Transverse colon (tissue), 4 donors: ENCODE results near the gene BTBD2. TPM values are rescaled to one million over a fixed set of nuclear protein-coding genes. Genes with fewer than 3 reads are reported as not detected.

Source experiments
- DNase-seq: peaks from one replicate; pipeline ENCODE4 v3.0.0-alpha.2; 2019
- H3K27ac ChIP-seq, 4 donors: fragments of 200-600 bp; sonication (generic); 2 replicates each; pipeline ENCODE4 v1.5.1; 2016 to 2018; ENCODE audit warnings: inconsistent platforms in 4 of 4
- H3K27me3 ChIP-seq: fragments of 200-600 bp; sonication (generic); 2 replicates; pipeline ENCODE4 v1.5.1; 2017; ENCODE audit warnings: inconsistent platforms
- H3K36me3 ChIP-seq, 4 donors: fragments of 200-600 bp; sonication (generic); 2 replicates each; pipeline ENCODE4 v1.5.1; 2017 to 2019; ENCODE audit warnings: inconsistent platforms in 4 of 4
- H3K4me1 ChIP-seq, 4 donors: fragments of 200-600 bp; sonication (generic); 2 replicates each; pipeline ENCODE4 v1.5.1; 2017 to 2020; ENCODE audit warnings: inconsistent platforms in 4 of 4
- H3K4me3 ChIP-seq, 4 donors: fragments of 200-600 bp; sonication (generic); 1 replicate in 1 of 4; 2 replicates in 3 of 4; pipeline versions ENCODE4 v1.5.1 to v1.6.1; 2017 to 2019; ENCODE audit warnings: inconsistent platforms in 4 of 4
- H3K9me3 ChIP-seq, 2 donors: fragments of 200-600 bp; sonication (generic); 2 replicates each; pipeline ENCODE4 v1.5.1; 2017 to 2019; ENCODE audit warnings: inconsistent platforms in 2 of 2
- EP300 ChIP-seq: sonication (generic); formaldehyde crosslinking; IDR thresholded peaks from one replicate; pipeline ENCODE4 v1.6.1; 2017; ENCODE audit warnings: antibody characterized with exemption, low read depth
- POLR2A ChIP-seq: fragments of 450-650 bp; IDR thresholded peaks from one replicate; pipeline ENCODE4 v1.6.1; 2016; ENCODE audit warnings: antibody characterized with exemption, mild to moderate bottlenecking, moderate library complexity
- POLR2AphosphoS5 ChIP-seq, 3 donors: sonication (generic); formaldehyde crosslinking; IDR thresholded peaks; one replicate each; pipeline ENCODE4 v1.6.1; 2016; ENCODE audit warnings: antibody characterized with exemption in 3 of 3
- WGBS, 2 donors: methylation state at CpG; one replicate each; pipeline ENCODE4 v1.1.5; 2018; ENCODE audit warnings: low coverage in 1 of 2; 5-methylcytosine and 5-hydroxymethylcytosine counted together
- in situ Hi-C, 4 donors: fragments of 200-750 bp; cut with MboI; loops; one replicate each; pipeline versions ENCODE4 v1.15.0 to v1.15.1; 2017; ENCODE audit warnings: low sequenced_read_pairs in 3 of 4, low pct_ligation_motif_present in 1 of 4, low pct_unique_long_range_greater_than_20kb in 1 of 4
- intact Hi-C: fragments of 100-400 bp; cut with DNase I; formaldehyde crosslinking; loops from one replicate; pipeline ENCODE4 v1.15.1; 2023; ENCODE audit warnings: low total_unique reads
- total RNA-seq, 4 donors: library from RNA; depleted of rRNA; stranded (reverse); fragments of >200 nt; gene quantifications; one replicate each; pipeline ENCODE4 v1.1.0, GENCODE V29; 2016
- TF ChIP-seq, protein P1 (sequence below), 5 experiments: fragments of 200-600 bp in 3 of 5; fragments of 450-650 bp in 2 of 5; sonication (generic) in 3 of 5; IDR thresholded peaks; 1 replicate in 2 of 5; 2 replicates in 3 of 5; pipeline ENCODE4 v1.5.1; 2016 to 2017; ENCODE audit warnings: antibody characterized with exemption in 5 of 5, inconsistent platforms in 3 of 5, mild to moderate bottlenecking in 2 of 5, moderate library complexity in 1 of 5

BTBD2 gene
- total RNA-seq, 4 donors from 2014 or later, result 66.7 to 88.6 (median 84.4) TPM

DNA sequence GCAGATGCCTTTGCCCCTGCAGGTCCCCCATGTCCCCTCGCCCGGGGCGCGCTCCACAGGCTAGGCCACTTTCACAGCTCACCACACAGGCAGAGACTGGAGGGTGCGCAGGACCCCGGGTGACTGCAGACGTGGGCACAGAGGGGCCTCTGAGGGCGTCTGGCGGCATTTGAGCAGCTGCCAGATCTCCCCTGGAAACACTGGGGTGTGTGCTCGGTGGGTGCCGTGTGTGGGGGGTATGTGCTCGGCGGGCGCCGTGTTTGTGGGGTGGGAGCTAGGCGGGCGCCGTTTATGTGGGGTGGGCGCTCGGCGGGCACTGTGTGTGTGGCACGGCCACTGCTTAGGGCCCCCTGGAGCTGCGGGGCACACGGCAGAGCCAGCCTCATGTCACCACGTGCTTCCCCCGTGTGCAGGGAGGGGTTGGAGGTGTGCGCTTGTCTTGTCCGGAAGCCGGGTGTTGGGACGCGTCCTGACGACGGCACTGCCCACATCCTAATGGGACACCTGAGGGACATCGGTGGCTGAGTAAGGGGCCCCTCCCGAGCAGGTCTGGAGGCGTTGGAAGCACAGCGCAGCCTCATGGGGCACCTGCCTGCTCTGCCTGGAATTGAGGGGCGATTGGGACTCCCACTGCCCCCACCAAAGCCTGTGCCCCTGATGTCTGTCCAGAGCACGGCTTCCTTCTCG is 57.8 kb downstream of the BTBD2 start:
- H3K36me3 ChIP-seq, result no peaks in the 10 kb centered on the region
- TF ChIP-seq EP300, result no peak
- TF ChIP-seq POLR2A, result no peak
- TF ChIP-seq, protein P1, sequence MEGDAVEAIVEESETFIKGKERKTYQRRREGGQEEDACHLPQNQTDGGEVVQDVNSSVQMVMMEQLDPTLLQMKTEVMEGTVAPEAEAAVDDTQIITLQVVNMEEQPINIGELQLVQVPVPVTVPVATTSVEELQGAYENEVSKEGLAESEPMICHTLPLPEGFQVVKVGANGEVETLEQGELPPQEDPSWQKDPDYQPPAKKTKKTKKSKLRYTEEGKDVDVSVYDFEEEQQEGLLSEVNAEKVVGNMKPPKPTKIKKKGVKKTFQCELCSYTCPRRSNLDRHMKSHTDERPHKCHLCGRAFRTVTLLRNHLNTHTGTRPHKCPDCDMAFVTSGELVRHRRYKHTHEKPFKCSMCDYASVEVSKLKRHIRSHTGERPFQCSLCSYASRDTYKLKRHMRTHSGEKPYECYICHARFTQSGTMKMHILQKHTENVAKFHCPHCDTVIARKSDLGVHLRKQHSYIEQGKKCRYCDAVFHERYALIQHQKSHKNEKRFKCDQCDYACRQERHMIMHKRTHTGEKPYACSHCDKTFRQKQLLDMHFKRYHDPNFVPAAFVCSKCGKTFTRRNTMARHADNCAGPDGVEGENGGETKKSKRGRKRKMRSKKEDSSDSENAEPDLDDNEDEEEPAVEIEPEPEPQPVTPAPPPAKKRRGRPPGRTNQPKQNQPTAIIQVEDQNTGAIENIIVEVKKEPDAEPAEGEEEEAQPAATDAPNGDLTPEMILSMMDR (IDR thresholded peaks at IDR 0.05), result no peak
- no peak for TF ChIP-seq POLR2AphosphoS5 (IDR thresholded peaks at IDR 0.05)
- no peak overlapping the region for H3K4me3 ChIP-seq
- H3K9me3 ChIP-seq, result no peaks in the 10 kb centered on the region
- DNase-seq, result no peak
- H3K27ac ChIP-seq, result peak overlapping the region in 2 of 4 donors; percentile 18 to 57
- no peaks in the 10 kb centered on the region for H3K27me3 ChIP-seq
- in situ Hi-C loops (no loop called here), intact Hi-C loops (no loop called here)
- 80% methylated on average over 27 of the region's 40 CpGs; no CpG with 5 or more reads in 1 of the 2 donors for WGBS, 2 donors
- H3K4me1 ChIP-seq, result peaks cover 0 to 5% (median 0%) of the 10 kb centered on the region in 4 donors

GRCh38 chr19:1956868-1957492 is 58.5 kb downstream of the BTBD2 start:
- DNase-seq, result peak; percentile 31
- peak overlapping the region in 2 of 4 donors; percentile 12 to 57 for H3K27ac ChIP-seq
- H3K4me3 ChIP-seq, result no peak overlapping the region
- WGBS, 2 donors, result 79 to 91% methylated on average over 4 to 28 of the region's 28 CpGs
- no peaks in the 10 kb centered on the region for H3K36me3 ChIP-seq
- H3K27me3 ChIP-seq, result no peaks in the 10 kb centered on the region
- intact Hi-C loops (no loop called here), in situ Hi-C loops (no loop called here)
- TF ChIP-seq POLR2AphosphoS5 (IDR thresholded peaks at IDR 0.05) (no peak), POLR2A (no peak), EP300 (no peak)
- TF ChIP-seq, protein P1 (IDR thresholded peaks at IDR 0.05), result no peak
- peaks cover 0 to 5% (median 0%) of the 10 kb centered on the region in 4 donors for H3K4me1 ChIP-seq
- no peaks in the 10 kb centered on the region for H3K9me3 ChIP-seq

DNA sequence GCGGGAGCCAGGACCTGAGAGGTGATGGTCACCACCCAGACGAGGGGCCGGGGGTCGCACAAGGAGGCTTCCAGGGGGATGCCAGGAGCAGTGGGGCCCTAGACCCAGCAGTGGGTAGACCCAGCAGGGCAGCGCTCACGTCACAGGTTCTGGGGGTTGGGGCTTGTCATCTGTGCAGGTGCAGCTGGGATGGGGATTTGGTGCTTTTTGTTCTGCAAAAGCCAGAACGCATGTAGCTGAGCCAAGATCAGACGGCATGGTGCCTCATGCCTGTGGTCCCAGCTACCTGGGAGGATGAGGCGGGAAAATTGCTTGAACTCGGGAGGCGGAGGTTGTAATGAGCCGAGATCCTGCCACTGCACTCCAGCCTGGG is 59.4 kb downstream of the BTBD2 start:
- Histone ChIP-seq H3K4me1 (peaks cover 0 to 5% (median 0%) of the 10 kb centered on the region in 4 donors), H3K27me3 (no peaks in the 10 kb centered on the region), H3K27ac (no peak overlapping the region), H3K36me3 (no peaks in the 10 kb centered on the region), H3K9me3 (no peaks in the 10 kb centered on the region), H3K4me3 (no peak overlapping the region)
- TF ChIP-seq, protein P1 (IDR thresholded peaks at IDR 0.05), result no peak
- no peak for TF ChIP-seq EP300
- no peak for TF ChIP-seq POLR2AphosphoS5 (IDR thresholded peaks at IDR 0.05)
- no peak for TF ChIP-seq POLR2A
- WGBS, 2 donors, result 88% methylated on average over 12 of the region's 12 CpGs; no CpG with 5 or more reads in 1 of the 2 donors
- in situ Hi-C loops (no loop called here), intact Hi-C loops (no loop called here)
- no peak for DNase-seq

DNA sequence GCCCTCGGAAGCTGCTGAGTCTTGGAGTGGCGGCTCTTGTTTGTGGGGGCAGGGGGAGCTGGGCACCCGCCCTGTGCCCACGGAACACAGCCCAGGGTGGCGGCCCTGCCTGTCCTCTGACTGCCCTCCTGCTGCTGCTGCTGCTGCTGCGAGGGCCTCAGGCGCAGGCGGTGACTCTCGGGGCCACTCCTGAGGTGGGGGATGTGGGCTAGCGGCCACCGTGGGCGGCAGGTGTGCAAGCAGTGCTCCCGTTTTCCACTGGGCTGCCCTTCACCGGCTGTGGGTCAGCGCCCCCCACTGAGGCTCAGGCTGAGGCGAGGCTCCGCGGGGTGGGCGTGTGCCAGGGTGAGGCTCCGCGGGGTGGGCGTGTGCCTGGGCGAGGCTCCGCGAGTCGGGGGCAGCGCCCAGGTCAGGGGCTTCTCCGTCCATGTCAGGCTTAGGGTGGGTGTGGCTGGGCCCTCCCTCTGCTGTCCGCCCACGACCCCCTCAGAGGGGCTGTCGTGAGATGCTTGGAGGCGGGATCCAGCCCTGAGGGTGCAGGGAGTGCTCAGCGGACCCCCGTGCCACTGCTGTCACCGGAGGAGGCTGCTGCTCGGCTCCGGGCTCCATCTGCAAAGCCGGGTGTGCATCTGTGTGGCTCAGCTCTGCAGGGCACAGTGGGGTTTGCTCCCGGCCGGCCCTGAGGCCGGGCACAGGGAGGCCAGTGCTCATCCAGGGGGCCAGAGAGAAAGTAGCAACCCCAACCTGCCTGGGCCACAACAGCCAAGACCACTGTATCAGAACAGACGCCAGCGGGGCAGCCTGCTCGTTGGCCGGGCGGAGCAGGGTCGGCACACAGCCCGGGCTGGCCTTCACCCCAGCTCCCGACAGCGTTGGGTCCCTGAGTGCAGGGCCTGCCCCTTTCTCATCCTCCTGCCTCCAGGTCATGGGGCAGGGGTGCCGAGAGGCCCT is 60.1 kb downstream of the BTBD2 start:
- no peaks in the 10 kb centered on the region for H3K9me3 ChIP-seq
- intact Hi-C loops (no loop called here), in situ Hi-C loops (no loop called here)
- H3K27ac ChIP-seq, result no peak overlapping the region
- TF ChIP-seq EP300 (no peak), POLR2AphosphoS5 (IDR thresholded peaks at IDR 0.05) (no peak), POLR2A (no peak)
- TF ChIP-seq, protein P1 (IDR thresholded peaks at IDR 0.05), result no peak
- 79% methylated on average over 39 of the region's 51 CpGs; no CpG with 5 or more reads in 1 of the 2 donors for whole genome bisulfite sequencing, 2 donors
- no peaks in the 10 kb centered on the region for H3K27me3 ChIP-seq
- no peaks in the 10 kb centered on the region for H3K36me3 ChIP-seq
- H3K4me1 ChIP-seq, result peaks cover 0 to 5% (median 0%) of the 10 kb centered on the region in 4 donors
- no peak for DNase-seq
- H3K4me3 ChIP-seq, result no peak overlapping the region
